ENCODE data around the gene ZCCHC8.
A peak's percentile ranks its signal among the peaks of the same experiment; 100 is the strongest.
"Not testable (repeated sequence)": the region's sequence is repeated elsewhere in the genome, so short reads cannot be mapped to it uniquely, and the experiment has no call there.

ZCCHC8 gene

DNA sequence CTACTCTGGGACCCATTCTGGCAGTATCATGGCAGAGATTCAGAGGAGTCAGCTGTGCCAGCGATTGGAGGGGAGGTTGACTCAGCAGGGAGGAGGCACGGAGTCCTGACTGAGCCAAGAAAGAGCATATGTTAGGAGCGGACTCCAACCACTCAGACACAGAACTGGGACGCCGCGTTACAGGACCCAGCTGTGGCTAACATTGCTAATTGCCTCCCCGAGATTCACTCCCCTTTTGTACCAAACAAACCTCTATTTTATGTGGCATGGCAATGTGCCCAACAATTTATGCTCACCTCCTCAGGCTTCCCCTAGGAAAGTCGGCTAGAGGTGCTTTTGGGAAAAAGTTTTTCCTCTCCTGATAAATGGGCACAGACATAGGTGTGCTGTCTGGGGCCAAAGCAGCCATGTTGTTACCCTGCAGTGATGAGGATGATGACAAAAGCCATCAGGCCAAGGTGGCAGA, 63.0 kb downstream of the ZCCHC8 start:
- Histone ChIP-seq H2BK15ac (ENCODE audit: low read length) (no peak overlapping the region), H3K4me3 (ENCODE audit: low read length in 2 of 2) (no peak overlapping the region), H3K27ac (replicated peaks; ENCODE audit: low read length) (no peak overlapping the region), H3K4ac (ENCODE audit: low read length) (no peak overlapping the region), H4K8ac (ENCODE audit: low read depth, low read length) (no peak overlapping the region), H3K9ac (ENCODE audit: low read depth, low read length, poor library complexity) (no peak overlapping the region), H2BK12ac (ENCODE audit: low read length) (no peak overlapping the region), H2AK5ac (ENCODE audit: low read depth, low read length) (peak overlapping the region; percentile 61), H3K4me2 (ENCODE audit: insufficient read depth, low read length, poor library complexity, severe bottlenecking) (no peak overlapping the region), H3K36me3 (replicated peaks in 1 of 2; ENCODE audit: control insufficient read depth in 2 of 2, insufficient read depth in 2 of 2, low read length in 2 of 2) (no peaks in the 10 kb centered on the region), H3K4me1 (ENCODE audit: control insufficient read depth in 2 of 2, insufficient read depth in 1 of 2, low read depth in 1 of 2, low read length in 2 of 2) (peaks cover 0 to 2% of the 10 kb centered on the region in 2 donors), H2AFZ (ENCODE audit: low read length) (no peak overlapping the region), H2BK5ac (ENCODE audit: low read length) (no peak overlapping the region), H3K14ac (ENCODE audit: low read length) (no peak overlapping the region), H4K91ac (ENCODE audit: low read depth, low read length, poor library complexity) (no peak overlapping the region), H2BK120ac (ENCODE audit: low read depth, low read length) (no peak overlapping the region), H3K23ac (ENCODE audit: low read depth, low read length, poor library complexity) (no peak overlapping the region), H3K18ac (ENCODE audit: low read length) (no peak overlapping the region), H3K27me3 (ENCODE audit: control insufficient read depth in 3 of 3, insufficient read depth in 3 of 3, low read depth in 1 of 3, low read length in 3 of 3) (no peaks in the 10 kb centered on the region), H3K9me3 (replicated peaks in 1 of 2; ENCODE audit: control insufficient read depth in 2 of 2, insufficient read depth in 1 of 2, low read depth in 1 of 2, low read length in 2 of 2) (no peaks in the 10 kb centered on the region), H3K79me1 (ENCODE audit: low read depth, low read length) (peaks cover 2% of the 10 kb centered on the region)
- WGBS, 2 donors (ENCODE audit: extremely low coverage in 2 of 2, insufficient read length in 2 of 2, insufficient replicate concordance in 1 of 2): no CpG with 5 or more reads among the region's 8 CpGs
- DNase-seq (ENCODE audit: low spot score): no peak

DNA sequence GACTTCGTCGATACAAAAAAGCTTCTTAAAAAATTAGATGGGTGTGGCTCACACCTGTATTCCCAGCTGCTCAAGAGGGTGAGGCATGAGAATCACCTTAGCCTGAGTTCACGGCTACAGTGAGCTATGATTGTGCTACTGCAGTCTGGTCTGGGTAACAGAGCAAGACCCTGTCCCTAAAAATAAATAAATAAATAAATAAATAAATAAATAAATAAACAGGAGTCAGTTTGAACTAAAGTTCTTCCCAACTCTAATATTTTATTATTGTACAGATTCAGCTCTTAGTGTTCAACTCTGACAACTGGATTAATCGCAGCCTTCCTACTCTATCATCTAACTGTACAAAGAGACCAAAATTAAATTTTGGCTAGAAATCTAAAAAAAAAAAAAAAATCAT, 65.5 kb downstream of the ZCCHC8 start:
- Histone ChIP-seq H4K8ac (ENCODE audit: low read depth, low read length) (no peak overlapping the region), H3K9me3 (replicated peaks in 1 of 2; ENCODE audit: control insufficient read depth in 2 of 2, insufficient read depth in 1 of 2, low read depth in 1 of 2, low read length in 2 of 2) (no peaks in the 10 kb centered on the region), H3K27ac (replicated peaks; ENCODE audit: low read length) (no peak overlapping the region), H2AFZ (ENCODE audit: low read length) (no peak overlapping the region), H4K91ac (ENCODE audit: low read depth, low read length, poor library complexity) (no peak overlapping the region), H3K14ac (ENCODE audit: low read length) (no peak overlapping the region), H2BK12ac (ENCODE audit: low read length) (no peak overlapping the region), H3K4ac (ENCODE audit: low read length) (no peak overlapping the region), H3K79me1 (ENCODE audit: low read depth, low read length) (peaks cover 2% of the 10 kb centered on the region), H2BK120ac (ENCODE audit: low read depth, low read length) (no peak overlapping the region), H3K4me2 (ENCODE audit: insufficient read depth, low read length, poor library complexity, severe bottlenecking) (no peak overlapping the region), H3K4me1 (ENCODE audit: control insufficient read depth in 2 of 2, insufficient read depth in 1 of 2, low read depth in 1 of 2, low read length in 2 of 2) (peaks cover 0 to 2% of the 10 kb centered on the region in 2 donors), H3K27me3 (ENCODE audit: control insufficient read depth in 3 of 3, insufficient read depth in 3 of 3, low read depth in 1 of 3, low read length in 3 of 3) (no peaks in the 10 kb centered on the region), H2AK5ac (ENCODE audit: low read depth, low read length) (no peak overlapping the region), H3K36me3 (replicated peaks in 1 of 2; ENCODE audit: control insufficient read depth in 2 of 2, insufficient read depth in 2 of 2, low read length in 2 of 2) (no peaks in the 10 kb centered on the region), H3K23ac (ENCODE audit: low read depth, low read length, poor library complexity) (no peak overlapping the region), H2BK5ac (ENCODE audit: low read length) (no peak overlapping the region), H2BK15ac (ENCODE audit: low read length) (no peak overlapping the region), H3K9ac (ENCODE audit: low read depth, low read length, poor library complexity) (no peak overlapping the region), H3K18ac (ENCODE audit: low read length) (no peak overlapping the region), H3K4me3 (ENCODE audit: low read length in 2 of 2) (no peak overlapping the region)
- no CpG with 5 or more reads among the region's 4 CpGs for WGBS, 2 donors (ENCODE audit: extremely low coverage in 2 of 2, insufficient read length in 2 of 2, insufficient replicate concordance in 1 of 2)
- no peak for DNase-seq (ENCODE audit: low spot score)

DNA sequence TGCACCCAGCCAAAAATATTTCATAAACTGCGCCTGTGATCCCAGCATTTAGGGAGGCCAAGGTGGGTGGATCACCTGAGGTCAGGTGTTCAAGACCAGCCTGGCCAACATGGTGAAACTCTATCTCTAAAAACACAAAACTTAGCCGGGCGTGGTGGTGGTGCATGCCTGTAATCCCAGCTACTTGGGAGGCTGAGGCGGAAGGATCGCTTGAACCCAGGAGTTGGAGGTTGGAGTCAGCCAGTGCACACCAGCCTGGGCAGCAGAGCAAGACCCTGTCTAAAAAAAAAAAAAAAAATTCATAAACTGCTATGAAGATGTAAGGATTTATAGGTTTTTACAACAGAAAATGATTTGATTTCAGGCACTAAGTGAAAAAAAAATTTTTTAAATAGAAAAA, 71.7 kb downstream of the ZCCHC8 start:
- H3K14ac ChIP-seq (ENCODE audit: low read length); DNase-seq (ENCODE audit: low spot score); H3K4me1 ChIP-seq (ENCODE audit: control insufficient read depth in 2 of 2, insufficient read depth in 1 of 2, low read depth in 1 of 2, low read length in 2 of 2); H3K27ac ChIP-seq (replicated peaks; ENCODE audit: low read length); H2BK5ac ChIP-seq (ENCODE audit: low read length); H3K79me1 ChIP-seq (ENCODE audit: low read depth, low read length); H3K4ac ChIP-seq (ENCODE audit: low read length); H3K36me3 ChIP-seq (replicated peaks in 1 of 2; ENCODE audit: control insufficient read depth in 2 of 2, insufficient read depth in 2 of 2, low read length in 2 of 2); H3K4me3 ChIP-seq (ENCODE audit: low read length in 2 of 2); H2AFZ ChIP-seq (ENCODE audit: low read length); H2BK12ac ChIP-seq (ENCODE audit: low read length); H3K18ac ChIP-seq (ENCODE audit: low read length); H2BK15ac ChIP-seq (ENCODE audit: low read length); H3K9me3 ChIP-seq (replicated peaks in 1 of 2; ENCODE audit: control insufficient read depth in 2 of 2, insufficient read depth in 1 of 2, low read depth in 1 of 2, low read length in 2 of 2); H3K27me3 ChIP-seq (ENCODE audit: control insufficient read depth in 3 of 3, insufficient read depth in 3 of 3, low read depth in 1 of 3, low read length in 3 of 3); H3K23ac ChIP-seq (ENCODE audit: low read depth, low read length, poor library complexity); H4K91ac ChIP-seq (ENCODE audit: low read depth, low read length, poor library complexity); H2AK5ac ChIP-seq (ENCODE audit: low read depth, low read length); H4K8ac ChIP-seq (ENCODE audit: low read depth, low read length); H3K9ac ChIP-seq (ENCODE audit: low read depth, low read length, poor library complexity); H2BK120ac ChIP-seq (ENCODE audit: low read depth, low read length); H3K4me2 ChIP-seq (ENCODE audit: insufficient read depth, low read length, poor library complexity, severe bottlenecking): not testable (repeated sequence)
- no CpG with 5 or more reads among the region's 5 CpGs for WGBS, 2 donors (ENCODE audit: extremely low coverage in 2 of 2, insufficient read length in 2 of 2, insufficient replicate concordance in 1 of 2)

DNA sequence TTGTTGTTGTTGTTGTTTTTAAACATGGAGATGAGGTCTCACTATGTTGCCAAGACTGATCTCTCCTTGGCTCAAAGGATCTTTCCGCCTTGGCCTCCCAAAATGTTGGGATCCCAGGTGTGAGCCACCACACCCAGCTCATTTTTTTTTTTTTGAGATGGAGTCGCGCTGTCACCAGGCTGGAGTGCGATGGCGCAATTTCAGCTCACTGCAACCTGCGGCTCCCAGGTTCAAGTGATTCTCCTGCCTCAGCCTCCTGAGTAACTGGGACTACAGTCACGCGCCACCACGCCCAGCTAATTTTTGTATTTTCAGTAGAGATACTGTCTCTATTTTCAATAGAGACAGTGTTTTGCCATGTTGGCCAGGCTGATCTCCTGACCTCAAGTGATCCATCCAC, 73.3 kb downstream of the ZCCHC8 start:
- Histone ChIP-seq H3K18ac (ENCODE audit: low read length) (no peak overlapping the region), H2BK12ac (ENCODE audit: low read length) (no peak overlapping the region), H3K9ac (ENCODE audit: low read depth, low read length, poor library complexity) (no peak overlapping the region), H3K4me2 (ENCODE audit: insufficient read depth, low read length, poor library complexity, severe bottlenecking) (no peak overlapping the region), H3K4me3 (ENCODE audit: low read length in 2 of 2) (no peak overlapping the region), H2AFZ (ENCODE audit: low read length) (no peak overlapping the region), H2BK15ac (ENCODE audit: low read length) (no peak overlapping the region), H3K23ac (ENCODE audit: low read depth, low read length, poor library complexity) (no peak overlapping the region), H3K4me1 (ENCODE audit: control insufficient read depth in 2 of 2, insufficient read depth in 1 of 2, low read depth in 1 of 2, low read length in 2 of 2) (peaks cover 3 to 5% of the 10 kb centered on the region in 2 donors), H2AK5ac (ENCODE audit: low read depth, low read length) (no peak overlapping the region), H2BK120ac (ENCODE audit: low read depth, low read length) (no peak overlapping the region), H3K36me3 (replicated peaks in 1 of 2; ENCODE audit: control insufficient read depth in 2 of 2, insufficient read depth in 2 of 2, low read length in 2 of 2) (no peaks in the 10 kb centered on the region), H3K79me1 (ENCODE audit: low read depth, low read length) (no peaks in the 10 kb centered on the region), H3K27me3 (ENCODE audit: control insufficient read depth in 3 of 3, insufficient read depth in 3 of 3, low read depth in 1 of 3, low read length in 3 of 3) (no peaks in the 10 kb centered on the region), H2BK5ac (ENCODE audit: low read length) (no peak overlapping the region), H4K91ac (ENCODE audit: low read depth, low read length, poor library complexity) (no peak overlapping the region), H3K9me3 (replicated peaks in 1 of 2; ENCODE audit: control insufficient read depth in 2 of 2, insufficient read depth in 1 of 2, low read depth in 1 of 2, low read length in 2 of 2) (no peaks in the 10 kb centered on the region), H4K8ac (ENCODE audit: low read depth, low read length) (no peak overlapping the region), H3K27ac (replicated peaks; ENCODE audit: low read length) (no peak overlapping the region), H3K4ac (ENCODE audit: low read length) (no peak overlapping the region), H3K14ac (ENCODE audit: low read length) (no peak overlapping the region)
- DNase-seq (ENCODE audit: low spot score): no peak
- no CpG with 5 or more reads among the region's 9 CpGs for WGBS, 2 donors (ENCODE audit: extremely low coverage in 2 of 2, insufficient read length in 2 of 2, insufficient replicate concordance in 1 of 2)
